K562 (cell line): Measurements from ENCODE around the gene NCOA3.

Experiments used
- BHLHE40 ChIP-seq: IDR thresholded peaks from 2 replicates; pipeline ENCODE4 v1.6.1; 2011; ENCODE audit warnings: low read length, improper control_type of control experiment
- GABPA ChIP-seq: fragments of 200-800 bp; sonication (Bioruptor generic); conservative IDR thresholded peaks from 2 replicates; pipeline ENCODE4 v1.6.1; 2016; ENCODE audit warnings: low read depth, missing genetic modification characterization, missing compliant biosample characterization
- KLF13 ChIP-seq: fragments of 450-650 bp; IDR thresholded peaks from 2 replicates; pipeline ENCODE4 v1.6.1; 2016; ENCODE audit warnings: missing genetic modification characterization, low read depth, mild to moderate bottlenecking, missing compliant biosample characterization, moderate library complexity, borderline replicate concordance
- MCM3 ChIP-seq: fragments of 450-650 bp; IDR thresholded peaks from 2 replicates; pipeline ENCODE4 v1.6.1; 2016
- NFYB ChIP-seq: IDR thresholded peaks from 2 replicates; pipeline ENCODE4 v1.6.1; 2011; ENCODE audit warnings: mild to moderate bottlenecking, moderate library complexity; ENCODE audit not compliant: insufficient read length; ENCODE audit errors: extremely low read depth
- POU5F1 ChIP-seq: fragments of 150-350 bp; IDR thresholded peaks from 2 replicates; pipeline ENCODE4 v1.6.1; 2014; ENCODE audit warnings: borderline replicate concordance, low read length, low read depth, mild to moderate bottlenecking; ENCODE audit not compliant: partially characterized antibody
- RNF2 ChIP-seq: sonication (generic); IDR thresholded peaks from 2 replicates; pipeline ENCODE4 v1.6.1; 2016
- TGIF2 ChIP-seq: sonication (generic); formaldehyde crosslinking; IDR thresholded peaks from 2 replicates; pipeline ENCODE4 v1.8.1; 2022; ENCODE audit warnings: mild to moderate bottlenecking, missing genetic modification reagents, moderate library complexity

GRCh38 chr20:47461120-47461685 is 40.5 kb upstream of the NCOA3 start:
- TF ChIP-seq TGIF2 = no peak
- TF ChIP-seq POU5F1 = no peak
- no peak for TF ChIP-seq KLF13
- no peak for TF ChIP-seq GABPA (tag)
- no peak for TF ChIP-seq MCM3
- no peak for TF ChIP-seq NFYB
- TF ChIP-seq RNF2 = no peak
- TF ChIP-seq BHLHE40 = no peak
